Activated CD4-positive, alpha-beta T cell treated with anti-CD3 and anti-CD28 coated beads, Interleukin-2, amount 50 U/mL, for 16 hours (primary cell): Measurements from ENCODE around the gene IL36RN.

ENCODE experiments used
- DNase-seq: peaks from one replicate; pipeline ENCODE4 v3.0.0-alpha.2; 2020

IL36RN gene

DNA sequence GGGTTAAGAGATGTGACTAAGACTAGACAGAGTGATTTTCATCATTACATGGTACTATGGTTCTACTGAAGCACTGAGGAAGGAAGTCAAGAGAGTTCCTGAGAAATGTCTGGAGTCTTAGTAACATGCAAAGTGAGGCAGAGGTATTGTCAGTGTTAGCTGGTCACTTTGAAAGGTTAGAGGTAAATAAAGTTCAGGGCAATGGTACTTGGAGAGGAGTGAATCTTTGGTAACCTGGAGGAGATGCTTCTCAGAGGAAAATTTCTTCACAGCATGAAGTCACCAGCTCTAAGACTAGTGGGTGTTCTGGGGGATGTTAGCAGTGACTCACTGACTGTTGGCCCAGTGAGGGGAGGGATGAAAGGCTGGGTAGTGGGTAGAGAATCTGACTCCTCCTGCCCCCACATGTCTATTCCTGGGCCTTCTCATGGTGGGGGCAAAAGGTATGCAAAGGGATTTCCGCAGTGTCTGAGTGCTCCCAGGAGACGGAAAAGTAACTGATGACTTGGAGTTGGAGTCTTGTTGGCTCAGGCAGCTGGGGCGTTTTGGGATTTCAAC lies 45.1 kb downstream of the IL36RN start:
- peak; percentile 25 for DNase-seq

DNA sequence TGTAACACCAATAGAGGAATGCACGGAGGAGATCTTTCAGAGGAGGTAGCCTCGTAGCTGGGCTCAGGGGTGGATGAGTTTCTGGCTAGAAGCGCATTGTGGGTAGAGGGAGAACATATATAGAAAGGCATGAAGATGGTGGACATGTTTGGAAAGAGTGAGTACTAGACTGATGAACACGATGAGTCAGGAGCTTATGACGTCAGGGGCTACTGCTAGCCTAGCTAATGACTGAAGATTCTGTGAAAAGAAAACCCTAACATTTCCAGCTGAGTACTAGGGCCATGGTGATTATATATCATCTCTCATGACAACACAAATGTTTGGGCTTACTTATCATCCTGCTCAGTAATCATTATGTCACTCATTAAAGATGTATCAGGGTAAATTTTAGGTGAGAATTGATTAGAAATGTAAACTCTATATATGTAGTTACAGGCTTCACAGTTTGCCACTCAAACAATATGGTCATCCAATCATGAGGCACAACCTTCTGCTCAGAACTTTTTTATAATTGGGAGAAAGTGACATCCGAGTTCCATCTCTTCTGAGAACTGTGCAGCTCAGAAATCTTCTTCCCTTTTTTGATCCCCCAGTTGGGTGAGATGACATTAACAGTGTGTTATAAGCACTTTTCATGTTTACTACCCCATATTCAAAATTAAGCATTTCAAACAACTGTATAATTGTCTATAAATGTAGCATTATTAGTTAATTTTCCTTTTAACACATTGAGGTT lies 46.2 kb downstream of the IL36RN start:
- peak; percentile 57 for DNase-seq

- DNase-seq, result no peak
Measured at GRCh38 chr2:113111121-113111520, 52.1 kb downstream of the IL36RN start.

DNA sequence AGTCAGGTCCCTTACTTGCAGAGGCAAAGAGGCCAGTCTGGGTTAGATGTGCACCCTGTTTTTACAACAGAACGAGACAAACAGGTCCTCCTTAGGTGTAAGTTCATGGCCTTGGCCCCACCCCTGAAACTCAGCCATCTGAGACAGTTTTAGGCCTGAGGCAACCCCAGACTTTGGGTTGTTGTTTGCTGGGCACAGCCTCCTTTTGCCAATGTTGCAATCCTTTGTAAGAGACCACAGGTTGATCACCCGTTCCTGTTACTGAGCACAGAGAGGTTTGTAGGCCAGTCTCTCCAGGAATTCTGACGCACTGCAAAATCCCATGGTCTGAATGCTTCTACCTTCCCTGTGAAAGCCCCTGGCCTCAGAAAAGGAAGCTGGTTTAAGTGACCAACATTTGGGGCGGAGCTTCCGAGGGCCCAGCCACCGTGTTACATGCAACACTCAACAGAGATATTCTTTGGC lies 52.9 kb downstream of the IL36RN start:
- no peak for DNase-seq

GRCh38 chr2:113112441-113112840 lies 53.4 kb downstream of the IL36RN start:
- DNase-seq, result no peak

- no peak for DNase-seq
Measured at GRCh38 chr2:113112871-113113270, 53.9 kb downstream of the IL36RN start.

- DNase-seq, result no peak
Measured at GRCh38 chr2:113113807-113114206, 54.8 kb downstream of the IL36RN start.
